Vagina (tissue), 2 donors: ENCODE results near the gene IQGAP2. TPM values are rescaled to one million over a fixed set of nuclear protein-coding genes. Genes with fewer than 3 reads are reported as not detected.

Source experiments
- DNase-seq, 2 donors: peaks; one replicate each; pipeline ENCODE4 v3.0.0-alpha.2; 2017; ENCODE audit errors: extremely low spot score in 2 of 2
- H3K27ac ChIP-seq: fragments of 200-600 bp; sonication (generic); one replicate; pipeline ENCODE4 v1.5.1; 2019
- H3K27me3 ChIP-seq: fragments of 200-600 bp; sonication (generic); one replicate; pipeline ENCODE4 v1.5.1; 2019
- H3K36me3 ChIP-seq, 2 donors: fragments of 200-600 bp; sonication (generic); one replicate each; pipeline ENCODE4 v1.5.1; 2017 to 2019
- H3K4me1 ChIP-seq: fragments of 200-600 bp; sonication (generic); one replicate; pipeline ENCODE4 v1.5.1; 2019
- H3K4me3 ChIP-seq, 2 donors: fragments of 200-600 bp; sonication (generic); 1 replicate in 1 of 2; 2 replicates in 1 of 2; pipeline ENCODE4 v1.5.1; 2016 to 2019
- H3K9me3 ChIP-seq: fragments of 200-600 bp; sonication (generic); one replicate; pipeline ENCODE4 v1.5.1; 2019
- CTCF ChIP-seq, 3 experiments: fragments of 450-650 bp in 2 of 3; fragments of 200-600 bp in 1 of 3; sonication (generic) in 1 of 3; IDR thresholded peaks; one replicate each; pipeline ENCODE4 v1.5.1; 2017 to 2019; ENCODE audit warnings: antibody characterized with exemption in 3 of 3, mild to moderate bottlenecking in 2 of 3, moderate library complexity in 2 of 3
- POLR2A ChIP-seq, 2 donors: fragments of 450-650 bp; IDR thresholded peaks; one replicate each; pipeline ENCODE4 v1.6.1; 2017; ENCODE audit warnings: antibody characterized with exemption in 2 of 2, mild to moderate bottlenecking in 2 of 2, moderate library complexity in 2 of 2
- POLR2AphosphoS5 ChIP-seq, 2 donors: sonication (generic); formaldehyde crosslinking; IDR thresholded peaks; one replicate each; pipeline ENCODE4 v1.9.0; 2017; ENCODE audit warnings: antibody characterized with exemption in 2 of 2, mild to moderate bottlenecking in 2 of 2, low read depth in 1 of 2; ENCODE audit not compliant: insufficient read depth in 1 of 2
- intact Hi-C: fragments of 100-400 bp; cut with DNase I; formaldehyde crosslinking; loops from one replicate; pipeline ENCODE4 v1.15.1; 2023
- total RNA-seq: library from RNA; depleted of rRNA; stranded (reverse); fragments of >200 nt; gene quantifications from one replicate; pipeline ENCODE4 v1.2.3, GENCODE V29; 2016

The IQGAP2 gene
- total RNA-seq, 1 donor from 2014 or later: 8.6 TPM

DNA sequence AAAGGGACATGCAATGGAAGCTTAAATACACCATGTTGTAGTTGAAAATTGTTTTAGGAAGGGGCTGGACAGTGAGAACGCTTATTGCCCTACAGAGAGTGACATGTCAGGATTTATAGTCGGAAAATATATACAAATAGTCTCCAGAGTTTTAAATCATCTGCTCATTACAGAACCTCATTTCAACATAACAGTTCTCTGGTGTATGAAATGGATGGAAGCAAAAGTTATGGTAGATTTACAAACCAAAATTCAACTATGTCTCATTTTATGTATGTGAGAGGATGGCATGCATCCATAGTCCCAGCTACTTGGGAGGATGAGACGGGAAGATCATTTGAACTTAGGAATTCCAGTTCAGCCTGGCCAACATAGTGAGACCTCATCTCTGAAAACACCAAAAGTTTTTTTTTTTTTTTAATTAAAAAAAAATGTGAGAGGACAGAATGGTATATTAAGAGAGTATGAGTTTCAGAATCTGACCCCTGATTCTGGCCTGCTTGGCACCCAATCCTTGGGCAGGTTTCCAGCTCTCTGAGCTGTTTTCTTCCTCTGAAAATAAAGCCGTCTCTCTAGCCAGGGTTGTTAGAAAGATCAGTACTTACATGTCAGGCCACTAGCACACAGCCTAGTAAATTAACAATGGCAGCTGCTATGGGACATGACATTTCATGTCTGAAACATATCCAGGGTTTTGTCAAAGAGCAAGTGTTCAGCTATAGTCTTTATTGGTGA, 40.1 kb downstream of the IQGAP2 start:
- Histone ChIP-seq H3K9me3 (no peaks in the 10 kb centered on the region), H3K36me3 (no peaks in the 10 kb centered on the region), H3K27ac (no peak overlapping the region), H3K27me3 (no peaks in the 10 kb centered on the region), H3K4me1 (no peaks in the 10 kb centered on the region), H3K4me3 (no peak overlapping the region)
- no peak for DNase-seq
- intact Hi-C loops: no loop called here
- TF ChIP-seq POLR2A (IDR thresholded peaks at IDR 0.05) (no peak), POLR2AphosphoS5 (IDR thresholded peaks at IDR 0.05; ENCODE audit: insufficient read depth in 1 of 2, low read depth in 1 of 2) (no peak)

GRCh38 chr5:76445063-76445462, 42.0 kb downstream of the IQGAP2 start:
- H3K27me3 ChIP-seq: no peaks in the 10 kb centered on the region
- TF ChIP-seq POLR2AphosphoS5 (IDR thresholded peaks at IDR 0.05; ENCODE audit: insufficient read depth in 1 of 2, low read depth in 1 of 2) (no peak), CTCF (IDR thresholded peaks at IDR 0.05) (no peak)
- no peak for DNase-seq
- intact Hi-C loops: no loop called here
- no peaks in the 10 kb centered on the region for H3K4me1 ChIP-seq
- H3K9me3 ChIP-seq: no peaks in the 10 kb centered on the region
- H3K4me3 ChIP-seq: no peak overlapping the region
- H3K36me3 ChIP-seq: no peaks in the 10 kb centered on the region
- H3K27ac ChIP-seq: no peak overlapping the region

DNA sequence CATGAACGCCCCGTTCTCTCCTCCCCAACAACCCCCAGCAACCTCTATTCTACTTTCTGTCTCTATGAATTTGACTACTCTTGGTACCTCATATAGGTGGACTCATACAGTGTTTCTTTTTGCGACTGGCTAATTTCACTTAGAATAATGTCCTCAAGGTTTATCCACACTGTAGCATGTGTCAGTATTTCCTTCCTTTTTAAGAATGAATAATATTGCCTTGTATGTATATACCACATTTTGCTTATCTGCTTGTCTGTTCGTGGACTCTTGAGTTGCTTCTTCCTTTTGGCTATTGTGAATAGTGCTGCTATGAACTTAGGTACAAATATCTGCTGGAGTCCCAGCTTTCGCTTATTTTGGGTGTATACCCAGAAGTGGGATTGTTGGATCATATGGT, 42.7 kb downstream of the IQGAP2 start:
- no peak for DNase-seq
- Histone ChIP-seq H3K4me1 (no peaks in the 10 kb centered on the region), H3K36me3 (no peaks in the 10 kb centered on the region), H3K27ac (no peak overlapping the region), H3K27me3 (no peaks in the 10 kb centered on the region), H3K4me3 (no peak overlapping the region), H3K9me3 (no peaks in the 10 kb centered on the region)
- intact Hi-C loops: no loop called here
- TF ChIP-seq POLR2A (IDR thresholded peaks at IDR 0.05) (no peak), CTCF (IDR thresholded peaks at IDR 0.05) (no peak), POLR2AphosphoS5 (IDR thresholded peaks at IDR 0.05; ENCODE audit: insufficient read depth in 1 of 2, low read depth in 1 of 2) (no peak)

DNA sequence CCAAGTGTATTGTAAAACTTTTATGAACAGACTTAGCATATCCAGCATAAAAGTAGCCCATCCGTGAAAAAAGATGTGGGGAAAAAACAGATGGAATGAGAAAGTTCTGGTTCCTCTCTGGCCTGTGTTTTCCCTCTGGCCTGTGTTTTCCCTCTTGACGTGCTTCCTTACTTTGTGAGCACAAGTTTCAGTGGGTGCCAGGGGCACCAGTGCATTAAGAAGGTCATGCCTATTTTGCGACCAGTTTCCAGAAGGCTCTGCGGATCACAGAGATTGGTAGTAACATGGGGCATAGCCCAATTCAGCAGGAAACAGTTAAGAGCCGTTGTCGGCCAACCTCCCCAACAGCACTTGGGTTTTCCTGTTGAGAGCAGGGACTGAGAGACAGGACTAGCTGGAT, 43.7 kb downstream of the IQGAP2 start:
- H3K27ac ChIP-seq: no peak overlapping the region
- no peaks in the 10 kb centered on the region for H3K9me3 ChIP-seq
- no peaks in the 10 kb centered on the region for H3K4me1 ChIP-seq
- H3K4me3 ChIP-seq: no peak overlapping the region
- intact Hi-C loops: no loop called here
- TF ChIP-seq POLR2A (IDR thresholded peaks at IDR 0.05) (no peak), POLR2AphosphoS5 (IDR thresholded peaks at IDR 0.05; ENCODE audit: insufficient read depth in 1 of 2, low read depth in 1 of 2) (no peak), CTCF (IDR thresholded peaks at IDR 0.05) (no peak)
- H3K36me3 ChIP-seq: no peaks in the 10 kb centered on the region
- no peaks in the 10 kb centered on the region for H3K27me3 ChIP-seq
- no peak for DNase-seq

DNA sequence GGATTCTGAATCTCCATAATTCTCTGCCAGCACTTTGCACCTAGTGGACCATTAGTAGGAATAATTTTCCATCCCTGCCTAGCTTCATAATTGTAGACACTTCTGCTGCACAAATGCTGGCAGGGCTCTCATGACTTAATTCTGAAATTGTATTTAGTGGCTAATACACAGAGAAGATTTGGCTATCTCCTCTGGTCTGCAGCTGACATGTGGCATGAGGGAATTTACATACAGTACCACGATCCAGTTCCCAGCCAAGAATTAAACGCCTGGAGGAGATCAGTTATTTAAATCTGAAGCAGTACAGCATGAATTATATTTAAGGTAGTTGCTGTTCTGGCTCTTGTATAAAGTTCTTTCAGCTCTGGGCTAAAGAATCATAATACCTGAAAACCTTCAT, 46.5 kb downstream of the IQGAP2 start:
- TF ChIP-seq POLR2AphosphoS5 (IDR thresholded peaks at IDR 0.05; ENCODE audit: insufficient read depth in 1 of 2, low read depth in 1 of 2): no peak
- TF ChIP-seq POLR2A (IDR thresholded peaks at IDR 0.05): no peak
- TF ChIP-seq CTCF (IDR thresholded peaks at IDR 0.05): no peak
- intact Hi-C loops: no loop called here
- Histone ChIP-seq H3K36me3 (no peaks in the 10 kb centered on the region), H3K27me3 (no peaks in the 10 kb centered on the region), H3K4me3 (no peak overlapping the region), H3K9me3 (no peaks in the 10 kb centered on the region), H3K4me1 (no peaks in the 10 kb centered on the region), H3K27ac (no peak overlapping the region)
- no peak for DNase-seq
